Endothelial cell of umbilical vein (primary cell): Measurements from ENCODE around the gene CNTN5.

Source experiments
- EZH2 ChIP-seq: IDR thresholded peaks from 2 replicates; pipeline ENCODE4 v1.6.1; 2012; ENCODE audit warnings: borderline replicate concordance, low read depth, mild to moderate bottlenecking, moderate library complexity, low read length, inconsistent platforms; ENCODE audit not compliant: severe bottlenecking
- JUN ChIP-seq: IDR thresholded peaks from 2 replicates; pipeline ENCODE4 v1.6.1; 2011; ENCODE audit warnings: borderline replicate concordance, low read depth; ENCODE audit not compliant: insufficient read length, insufficient read depth
- MYC ChIP-seq: IDR thresholded peaks from one replicate; pipeline ENCODE4 v1.6.1; 2011; ENCODE audit warnings: mild to moderate bottlenecking, low read depth, low read length
- POLR2A ChIP-seq: IDR thresholded peaks from 2 replicates; pipeline ENCODE4 v1.6.1; 2012; ENCODE audit warnings: low read depth, mild to moderate bottlenecking, control low read depth, low read length
- POLR2AphosphoS5 ChIP-seq: IDR thresholded peaks from 2 replicates; pipeline ENCODE4 v1.6.1; 2012; ENCODE audit warnings: low read depth, mild to moderate bottlenecking, control low read depth, low read length, moderate library complexity; ENCODE audit not compliant: insufficient read depth
- TF ChIP-seq, protein P1 (sequence below), 2 donors: IDR thresholded peaks; 1 replicate in 1 of 2; 2 replicates in 1 of 2; pipeline ENCODE4 v1.5.1; 2011; ENCODE audit warnings: low read length in 2 of 2, mild to moderate bottlenecking in 2 of 2, moderate library complexity in 2 of 2, control low read depth in 1 of 2, inconsistent platforms in 1 of 2, low read depth in 1 of 2; ENCODE audit not compliant: insufficient read depth in 1 of 2; ENCODE audit errors: extremely low read depth in 1 of 2

DNA sequence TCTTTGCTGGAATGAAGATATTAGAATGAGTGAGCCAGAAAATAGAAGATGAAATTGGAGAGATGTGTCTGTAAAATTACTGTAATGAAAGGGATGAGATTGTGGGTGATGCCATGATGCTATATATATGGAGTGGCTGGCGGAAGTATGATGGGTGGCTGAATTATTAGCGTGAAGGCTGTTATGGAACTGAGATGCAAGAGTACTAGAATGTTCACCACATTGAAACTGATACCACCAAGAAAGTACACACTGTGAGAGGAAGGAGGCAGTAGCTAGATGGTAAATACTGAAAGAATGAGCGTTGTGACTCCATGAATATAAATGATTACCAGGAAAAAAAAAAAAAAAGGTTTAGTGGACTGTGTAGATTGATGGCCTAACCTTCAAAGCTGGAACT is 411.9 kb downstream of the CNTN5 start:
- TF ChIP-seq POLR2A (no peak), JUN (no peak), POLR2AphosphoS5 (no peak), MYC (no peak), EZH2 (no peak)
- TF ChIP-seq, protein P1, sequence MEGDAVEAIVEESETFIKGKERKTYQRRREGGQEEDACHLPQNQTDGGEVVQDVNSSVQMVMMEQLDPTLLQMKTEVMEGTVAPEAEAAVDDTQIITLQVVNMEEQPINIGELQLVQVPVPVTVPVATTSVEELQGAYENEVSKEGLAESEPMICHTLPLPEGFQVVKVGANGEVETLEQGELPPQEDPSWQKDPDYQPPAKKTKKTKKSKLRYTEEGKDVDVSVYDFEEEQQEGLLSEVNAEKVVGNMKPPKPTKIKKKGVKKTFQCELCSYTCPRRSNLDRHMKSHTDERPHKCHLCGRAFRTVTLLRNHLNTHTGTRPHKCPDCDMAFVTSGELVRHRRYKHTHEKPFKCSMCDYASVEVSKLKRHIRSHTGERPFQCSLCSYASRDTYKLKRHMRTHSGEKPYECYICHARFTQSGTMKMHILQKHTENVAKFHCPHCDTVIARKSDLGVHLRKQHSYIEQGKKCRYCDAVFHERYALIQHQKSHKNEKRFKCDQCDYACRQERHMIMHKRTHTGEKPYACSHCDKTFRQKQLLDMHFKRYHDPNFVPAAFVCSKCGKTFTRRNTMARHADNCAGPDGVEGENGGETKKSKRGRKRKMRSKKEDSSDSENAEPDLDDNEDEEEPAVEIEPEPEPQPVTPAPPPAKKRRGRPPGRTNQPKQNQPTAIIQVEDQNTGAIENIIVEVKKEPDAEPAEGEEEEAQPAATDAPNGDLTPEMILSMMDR (IDR thresholded peaks at IDR 0.05; ENCODE audit: extremely low read depth in 1 of 2, insufficient read depth in 1 of 2, low read depth in 1 of 2, low read length in 2 of 2) = no peak
